HL-60 (cell line): Measurements from ENCODE around the gene PTPRG.

ENCODE experiments used
- DNase-seq, 2 experiments: peaks; one replicate each; pipeline ENCODE4 v3.0.0-alpha.2; 2010 to 2020; ENCODE audit warnings: low read depth in 1 of 2, low spot score in 1 of 2
- H3K27ac ChIP-seq: fragments of 250-450 bp; sonication (Bioruptor Pico); replicated peaks from 2 replicates; pipeline ENCODE4 v1.5.1; 2020; ENCODE audit warnings: mild to moderate bottlenecking, moderate library complexity
- H3K27me3 ChIP-seq: fragments of 250-450 bp; sonication (Bioruptor Pico); 2 replicates; pipeline ENCODE4 v1.5.1; 2021; ENCODE audit warnings: mild to moderate bottlenecking, moderate library complexity; ENCODE audit not compliant: insufficient read depth, poor library complexity, severe bottlenecking
- H3K4me3 ChIP-seq: replicated peaks from 2 replicates; pipeline ENCODE4 v1.5.1; 2011; ENCODE audit warnings: mild to moderate bottlenecking, control low read depth, low read length; ENCODE audit not compliant: insufficient read depth
- CTCF ChIP-seq: IDR thresholded peaks from one replicate; pipeline ENCODE4 v1.5.1; 2011; ENCODE audit warnings: low read length, control low read depth, inconsistent platforms; ENCODE audit not compliant: insufficient read depth
- GABPA ChIP-seq: IDR thresholded peaks from 2 replicates; pipeline ENCODE4 v1.6.1; 2012; ENCODE audit warnings: low read depth
- POLR2AphosphoS5 ChIP-seq: IDR thresholded peaks from 2 replicates; pipeline ENCODE4 v1.6.1; 2012; ENCODE audit warnings: low read depth
- SPI1 ChIP-seq: IDR thresholded peaks from 2 replicates; pipeline ENCODE4 v1.6.1; 2012; ENCODE audit warnings: low read depth, mild to moderate bottlenecking, borderline replicate concordance
- TF ChIP-seq, protein P1 (sequence below): IDR thresholded peaks from 2 replicates; pipeline ENCODE4 v1.6.1; 2012; ENCODE audit warnings: low read depth; ENCODE audit not compliant: insufficient replicate concordance

PTPRG gene

GRCh38 chr3:61841988-61842387 lies 280.6 kb downstream of the PTPRG start:
- H3K27ac ChIP-seq, result no peak overlapping the region
- H3K4me3 ChIP-seq, result no peak overlapping the region
- TF ChIP-seq GABPA (no peak), POLR2AphosphoS5 (no peak)
- H3K27me3 ChIP-seq, result no peaks in the 10 kb centered on the region
- no peak for DNase-seq

DNA sequence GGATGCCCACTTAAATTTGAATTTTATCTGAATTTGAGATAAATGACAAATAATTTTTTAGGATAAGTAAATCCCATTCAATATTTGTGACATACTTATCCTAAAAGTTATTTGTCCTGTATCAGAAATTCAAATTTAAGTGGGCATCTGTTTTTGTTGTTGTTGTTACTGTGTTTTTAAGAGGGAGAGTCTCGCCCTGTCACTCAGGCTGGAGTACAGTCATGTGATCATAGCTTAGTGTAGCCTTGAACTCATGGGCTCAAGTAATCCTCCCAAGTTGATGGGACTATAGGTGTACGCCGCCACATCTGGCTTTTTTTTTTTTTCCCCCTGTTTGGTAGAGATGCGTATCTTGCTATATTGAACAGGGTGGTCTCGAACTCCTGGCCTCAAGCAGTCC lies 283.0 kb downstream of the PTPRG start:
- DNase-seq, result no peak
- no peaks in the 10 kb centered on the region for H3K27me3 ChIP-seq
- H3K4me3 ChIP-seq, result no peak overlapping the region
- no peak for TF ChIP-seq GABPA
- TF ChIP-seq POLR2AphosphoS5, result no peak
- TF ChIP-seq, protein P1, sequence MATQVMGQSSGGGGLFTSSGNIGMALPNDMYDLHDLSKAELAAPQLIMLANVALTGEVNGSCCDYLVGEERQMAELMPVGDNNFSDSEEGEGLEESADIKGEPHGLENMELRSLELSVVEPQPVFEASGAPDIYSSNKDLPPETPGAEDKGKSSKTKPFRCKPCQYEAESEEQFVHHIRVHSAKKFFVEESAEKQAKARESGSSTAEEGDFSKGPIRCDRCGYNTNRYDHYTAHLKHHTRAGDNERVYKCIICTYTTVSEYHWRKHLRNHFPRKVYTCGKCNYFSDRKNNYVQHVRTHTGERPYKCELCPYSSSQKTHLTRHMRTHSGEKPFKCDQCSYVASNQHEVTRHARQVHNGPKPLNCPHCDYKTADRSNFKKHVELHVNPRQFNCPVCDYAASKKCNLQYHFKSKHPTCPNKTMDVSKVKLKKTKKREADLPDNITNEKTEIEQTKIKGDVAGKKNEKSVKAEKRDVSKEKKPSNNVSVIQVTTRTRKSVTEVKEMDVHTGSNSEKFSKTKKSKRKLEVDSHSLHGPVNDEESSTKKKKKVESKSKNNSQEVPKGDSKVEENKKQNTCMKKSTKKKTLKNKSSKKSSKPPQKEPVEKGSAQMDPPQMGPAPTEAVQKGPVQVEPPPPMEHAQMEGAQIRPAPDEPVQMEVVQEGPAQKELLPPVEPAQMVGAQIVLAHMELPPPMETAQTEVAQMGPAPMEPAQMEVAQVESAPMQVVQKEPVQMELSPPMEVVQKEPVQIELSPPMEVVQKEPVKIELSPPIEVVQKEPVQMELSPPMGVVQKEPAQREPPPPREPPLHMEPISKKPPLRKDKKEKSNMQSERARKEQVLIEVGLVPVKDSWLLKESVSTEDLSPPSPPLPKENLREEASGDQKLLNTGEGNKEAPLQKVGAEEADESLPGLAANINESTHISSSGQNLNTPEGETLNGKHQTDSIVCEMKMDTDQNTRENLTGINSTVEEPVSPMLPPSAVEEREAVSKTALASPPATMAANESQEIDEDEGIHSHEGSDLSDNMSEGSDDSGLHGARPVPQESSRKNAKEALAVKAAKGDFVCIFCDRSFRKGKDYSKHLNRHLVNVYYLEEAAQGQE, result no peak
- no peak for TF ChIP-seq CTCF
- no peak for TF ChIP-seq SPI1
- no peak overlapping the region for H3K27ac ChIP-seq

DNA sequence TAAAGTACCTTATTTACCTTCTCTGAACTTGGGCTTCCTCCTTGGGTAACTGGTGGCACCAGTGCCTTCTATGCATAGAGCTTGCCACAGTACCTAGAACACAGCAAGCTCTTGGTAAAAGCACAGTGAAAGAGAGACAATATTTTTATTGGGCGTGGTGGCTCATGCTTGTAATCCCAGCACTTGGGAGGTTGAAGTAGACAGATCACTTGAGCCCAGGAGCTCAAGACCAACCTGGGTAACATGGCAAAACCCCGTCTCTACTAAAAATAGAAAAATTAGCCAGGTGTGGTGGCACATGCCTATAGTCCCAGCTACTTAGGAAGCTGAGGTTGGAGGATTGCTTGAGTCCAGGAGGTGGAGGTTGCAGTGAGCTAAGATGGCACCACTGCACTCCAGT lies 285.1 kb downstream of the PTPRG start:
- Histone ChIP-seq H3K27me3 (no peaks in the 10 kb centered on the region), H3K27ac (no peak overlapping the region), H3K4me3 (no peak overlapping the region)
- DNase-seq, result no peak
- no peak for TF ChIP-seq SPI1
- TF ChIP-seq CTCF, result no peak
- TF ChIP-seq, protein P1, result no peak
- no peak for TF ChIP-seq GABPA
- no peak for TF ChIP-seq POLR2AphosphoS5

DNA sequence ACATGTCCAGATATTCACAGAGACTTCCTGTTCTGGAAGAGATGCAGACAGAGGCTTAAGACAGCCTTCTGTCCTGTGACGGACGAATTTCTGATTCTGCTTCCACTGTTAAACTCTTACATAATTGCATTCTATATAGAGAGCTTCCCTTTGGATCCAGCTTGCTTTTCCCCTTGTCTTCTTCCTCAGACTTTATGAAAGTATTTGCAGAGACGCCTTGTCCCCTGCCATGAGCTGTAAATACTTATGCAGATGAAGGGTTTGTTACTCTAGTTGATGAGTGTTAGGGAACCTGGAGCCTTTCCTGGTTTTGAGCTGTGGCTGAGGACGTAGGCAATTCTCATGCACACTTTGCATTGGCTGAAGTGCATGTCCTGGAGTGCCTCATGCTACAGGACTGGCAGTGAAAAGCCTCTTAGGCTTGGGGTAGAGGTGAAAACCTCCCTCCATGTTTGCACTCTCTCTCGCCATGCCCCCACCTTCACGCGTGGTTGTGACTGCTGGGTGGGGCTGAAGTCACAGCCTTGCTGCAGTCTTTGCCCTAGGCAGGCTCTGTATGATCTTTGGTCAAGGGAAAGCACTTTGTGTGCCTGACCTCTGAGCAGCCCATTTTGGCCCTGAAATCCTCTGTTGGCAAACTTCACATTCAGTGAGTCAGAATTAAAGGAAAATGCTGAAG lies 286.6 kb downstream of the PTPRG start:
- no peak for DNase-seq
- TF ChIP-seq GABPA (no peak), SPI1 (no peak), CTCF (no peak), POLR2AphosphoS5 (no peak)
- TF ChIP-seq, protein P1, result no peak
- H3K27ac ChIP-seq, result no peak overlapping the region
- no peaks in the 10 kb centered on the region for H3K27me3 ChIP-seq
- no peak overlapping the region for H3K4me3 ChIP-seq
